HepG2 (cell line): ENCODE data around the gene UBA6. TPM values are rescaled to one million over a fixed set of nuclear protein-coding genes. Genes with fewer than 3 reads are reported as not detected.

Source experiments
- ATAC-seq: fragments of 200-7000 bp; cut with Tn5 transposase; 3 replicates; pipeline ENCODE4 v1.9.1; 2020; ENCODE audit warnings: mild to moderate bottlenecking, moderate library complexity
- BruUV-seq: library from RNA; stranded (reverse); fragments of 400-500 nt; replicated peaks from 2 replicates; lab custom pipeline; 2021; lab: Mats Ljungman, UMichigan
- CTCF ChIA-PET: fragments of 300-600 bp; formaldehyde crosslinking; extraction: SDS; loops from one replicate; lab custom pipeline; 2021; ENCODE audit warnings: low total read pairs, inconsistent platforms, low intra/inter-chr PET ratio; lab: Yijun Ruan, JAX
- POLR2A ChIA-PET: fragments of 350-600 bp; sonication (Branson Sonifier 250); formaldehyde crosslinking; loops from one replicate; lab custom pipeline; 2020; ENCODE audit warnings: antibody characterized with exemption, inconsistent platforms; lab: Yijun Ruan, JAX
- DNase-seq: peaks from one replicate; pipeline ENCODE4 v3.0.0-alpha.2; 2015; ENCODE audit warnings: low spot score
- FAIRE-seq: peaks from 3 replicates; lab custom pipeline; 2011; peaks lifted over from hg19 to GRCh38; lab: Jason Lieb, UNC
- H2AFZ ChIP-seq: one replicate; pipeline ENCODE4 v1.6.1; 2011; ENCODE audit warnings: low read length, inconsistent platforms
- H3K27ac ChIP-seq: fragments of 300-600 bp; 3 replicates; pipeline ENCODE4 v1.8.0; 2011; ENCODE audit warnings: mixed run types, mild to moderate bottlenecking, mixed read lengths, low read length, inconsistent platforms; ENCODE audit not compliant: insufficient read depth; ENCODE audit errors: extremely low read length
- H3K27me3 ChIP-seq, 2 experiments: fragments of 200-600 bp in 1 of 2; 2 replicates in 1 of 2; 3 replicates in 1 of 2; pipeline versions ENCODE4 v1.6.0 to v1.8.0; 2011; ENCODE audit warnings: low read length in 2 of 2, mild to moderate bottlenecking in 2 of 2, moderate library complexity in 2 of 2, inconsistent platforms in 1 of 2; ENCODE audit not compliant: insufficient read depth in 2 of 2, control insufficient read depth in 1 of 2
- H3K36me3 ChIP-seq, 2 experiments: fragments of 200-600 bp in 1 of 2; replicated peaks in 1 of 2; 2 replicates in 1 of 2; 3 replicates in 1 of 2; pipeline versions ENCODE4 v1.5.1 to v1.8.0; 2011; ENCODE audit warnings: low read length in 2 of 2, inconsistent platforms in 1 of 2; ENCODE audit not compliant: insufficient read depth in 2 of 2, control insufficient read depth in 1 of 2
- H3K4me1 ChIP-seq: 2 replicates; pipeline ENCODE4 v1.5.1; 2012; ENCODE audit warnings: low read length, inconsistent platforms; ENCODE audit not compliant: insufficient read depth
- H3K4me2 ChIP-seq: 2 replicates; pipeline ENCODE4 v1.6.0; 2011; ENCODE audit warnings: low read depth, low read length, inconsistent platforms
- H3K4me3 ChIP-seq, 3 experiments: fragments of 200-600 bp in 1 of 3; sonication (generic), shearing (Covaris generic) in 1 of 3; replicated peaks in 1 of 3; 2 replicates each; pipeline ENCODE4 v1.5.1; 2011 to 2016; ENCODE audit warnings: low read length in 3 of 3, inconsistent platforms in 2 of 3, low read depth in 2 of 3, mild to moderate bottlenecking in 2 of 3, control low read depth in 1 of 3, mixed read lengths in 1 of 3; ENCODE audit not compliant: insufficient read depth in 1 of 3
- H3K79me2 ChIP-seq: one replicate; pipeline ENCODE4 v1.6.1; 2011; ENCODE audit warnings: low read length, inconsistent platforms; ENCODE audit not compliant: insufficient read depth
- H3K9ac ChIP-seq: 2 replicates; pipeline ENCODE4 v1.6.0; 2011; ENCODE audit warnings: mild to moderate bottlenecking, low read depth, low read length, inconsistent platforms; ENCODE audit not compliant: insufficient read depth
- H3K9me3 ChIP-seq: 2 replicates; pipeline ENCODE4 v1.5.1; 2012; ENCODE audit warnings: mild to moderate bottlenecking, low read length
- H4K20me1 ChIP-seq: 2 replicates; pipeline ENCODE4 v1.6.0; 2011; ENCODE audit warnings: inconsistent platforms, mild to moderate bottlenecking, low read length, moderate library complexity; ENCODE audit not compliant: insufficient read depth
- CBFB ChIP-seq: sonication (generic); formaldehyde crosslinking; IDR thresholded peaks from 2 replicates; pipeline ENCODE4 v1.4.0; 2020; ENCODE audit warnings: missing genetic modification reagents
- CEBPB ChIP-seq: IDR thresholded peaks from 2 replicates; pipeline ENCODE4 v1.6.1; 2011; ENCODE audit warnings: low read depth, low read length, improper control_type of control experiment, borderline replicate concordance
- GABPB1 ChIP-seq: IDR thresholded peaks from 2 replicates; pipeline ENCODE4 v1.6.1; 2016; ENCODE audit warnings: mild to moderate bottlenecking, missing genetic modification reagents, moderate library complexity, missing compliant biosample characterization
- NR2F6 ChIP-seq, 2 experiments: IDR thresholded peaks; 2 replicates each; pipeline ENCODE4 v1.6.1; 2016; ENCODE audit warnings: antibody characterized with exemption in 1 of 2, mild to moderate bottlenecking in 1 of 2
- RXRA ChIP-seq: sonication (generic); formaldehyde crosslinking; IDR thresholded peaks from 2 replicates; pipeline ENCODE4 v1.5.1; 2020; ENCODE audit warnings: missing genetic modification reagents
- ZNF101 ChIP-seq: sonication (generic); formaldehyde crosslinking; IDR thresholded peaks from 2 replicates; pipeline ENCODE4 v1.4.0; 2020; ENCODE audit warnings: mild to moderate bottlenecking, low read depth, missing genetic modification reagents, borderline replicate concordance
- WGBS: methylation state at CpG from one replicate; pipeline ENCODE4 v1.1.6; 2017; ENCODE audit warnings: low lambda C conversion rate; 5-methylcytosine and 5-hydroxymethylcytosine counted together
- in situ Hi-C: cut with HindIII; loops from 2 replicates; pipeline ENCODE4 v1.10.0; 2017; ENCODE audit warnings: low pct_unique_long_range_greater_than_20kb; ENCODE audit not compliant: extremely low pct_ligation_motif_present
- intact Hi-C: fragments of 100-400 bp; cut with micrococcal nuclease; formaldehyde crosslinking; loops from one replicate; pipeline ENCODE4 v1.10.0; 2022; ENCODE audit not compliant: unreplicated experiment
- polyA plus RNA-seq, 8 experiments: library from polyadenylated mRNA; depleted of rRNA in 3 of 8; stranded (reverse) in 7 of 8; unstranded in 1 of 8; fragments of >200 nt; fragmentation: Illumina TruSeq in 4 of 8; extraction: Trizol in 4 of 8; gene quantifications; 2 replicates each; pipeline versions ENCODE4 v1.2.1 to v1.2.3, GENCODE V29; 2011 to 2016; ENCODE audit warnings: low read depth in 4 of 8, missing spikeins in 1 of 8, mixed read lengths in 1 of 8; ENCODE audit not compliant: insufficient read depth in 1 of 8
- total RNA-seq, 5 experiments: library from RNA; depleted of rRNA; stranded (reverse); fragments of >200 nt; fragmentation: Illumina TruSeq; extraction: Trizol; gene quantifications; 2 replicates each; pipeline ENCODE4 v1.2.3, GENCODE V29; 2016; ENCODE audit warnings: low read depth in 1 of 5
- TF ChIP-seq, protein P1 (sequence below): IDR thresholded peaks from 2 replicates; pipeline ENCODE4 v1.6.1; 2016; ENCODE audit warnings: mild to moderate bottlenecking, missing biosample characterization, missing genetic modification reagents
- TF ChIP-seq, protein P2 (sequence below): sonication (generic); formaldehyde crosslinking; IDR thresholded peaks from 2 replicates; pipeline ENCODE4 v1.8.1; 2023; ENCODE audit warnings: mild to moderate bottlenecking, missing genetic modification reagents

Gene UBA6
- total and polyA plus RNA-seq, 2 of the 13 experiments (the other 11 are each of a cell fraction or from before 2014, with no cell fraction given) = 33.3 to 75.4 TPM

- in situ Hi-C loops = no loop called here
- intact Hi-C loops = no loop called here
Observed at GRCh38 chr4:67743194-67743593, 42.2 kb upstream of the UBA6 start.

GRCh38 chr4:67736262-67736661, 35.3 kb upstream of the UBA6 start:
- in situ Hi-C loops (no loop called here), intact Hi-C loops (no loop called here)
- Histone ChIP-seq H3K4me3 (no peak overlapping the region), H2AFZ (no peak overlapping the region), H3K4me2 (no peak overlapping the region), H3K27me3 (no peaks in the 10 kb centered on the region), H3K27ac (no peak overlapping the region), H3K9ac (no peak overlapping the region), H3K9me3 (no peaks in the 10 kb centered on the region), H3K4me1 (no peaks in the 10 kb centered on the region), H3K79me2 (no peaks in the 10 kb centered on the region), H3K36me3 (no peaks in the 10 kb centered on the region), H4K20me1 (no peaks in the 10 kb centered on the region)
- ChIA-PET CTCF (no interaction called here), POLR2A (no interaction called here)
- FAIRE-seq (no peak), DNase-seq (no peak), ATAC-seq (no peak)
- TF ChIP-seq CEBPB (peak; percentile 35; the same call in 1 of the 2 replicates), ZNF101 (CRISPR knock-in tag) (no peak)
- no TSS peak for BruUV-seq
- 95% methylated on average over 1 of the region's 1 CpG for WGBS

More at GRCh38 chr4:67743194-67743593, 42.2 kb upstream of the UBA6 start:
- H2AFZ ChIP-seq = no peak overlapping the region
- BruUV-seq = no TSS peak
- WGBS = 94% methylated on average over 3 of the region's 3 CpGs
- DNase-seq (no peak), FAIRE-seq (no peak), ATAC-seq (no peak)
- no peaks in the 10 kb centered on the region for H3K27me3 ChIP-seq
- no peak overlapping the region for H3K4me3 ChIP-seq
- no peaks in the 10 kb centered on the region for H4K20me1 ChIP-seq
- no peaks in the 10 kb centered on the region for H3K79me2 ChIP-seq
- H3K27ac ChIP-seq = no peak overlapping the region
- H3K4me1 ChIP-seq = no peaks in the 10 kb centered on the region
- ChIA-PET CTCF (no interaction called here), POLR2A (no interaction called here)
- H3K36me3 ChIP-seq = no peaks in the 10 kb centered on the region
- H3K9me3 ChIP-seq = no peaks in the 10 kb centered on the region
- no peak overlapping the region for H3K4me2 ChIP-seq
- no peak overlapping the region for H3K9ac ChIP-seq
- TF ChIP-seq NR2F6 (IDR thresholded peaks at IDR 0.05) (no peak), NR2F6 (CRISPR knock-in tag; IDR thresholded peaks at IDR 0.05) (no peak), CBFB (CRISPR knock-in tag) (no peak), GABPB1 (CRISPR knock-in tag) (no peak), RXRA (no peak)
- TF ChIP-seq, protein P1, sequence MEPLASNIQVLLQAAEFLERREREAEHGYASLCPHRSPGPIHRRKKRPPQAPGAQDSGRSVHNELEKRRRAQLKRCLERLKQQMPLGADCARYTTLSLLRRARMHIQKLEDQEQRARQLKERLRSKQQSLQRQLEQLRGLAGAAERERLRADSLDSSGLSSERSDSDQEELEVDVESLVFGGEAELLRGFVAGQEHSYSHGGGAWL (CRISPR knock-in tag) = no peak
- TF ChIP-seq, protein P2, sequence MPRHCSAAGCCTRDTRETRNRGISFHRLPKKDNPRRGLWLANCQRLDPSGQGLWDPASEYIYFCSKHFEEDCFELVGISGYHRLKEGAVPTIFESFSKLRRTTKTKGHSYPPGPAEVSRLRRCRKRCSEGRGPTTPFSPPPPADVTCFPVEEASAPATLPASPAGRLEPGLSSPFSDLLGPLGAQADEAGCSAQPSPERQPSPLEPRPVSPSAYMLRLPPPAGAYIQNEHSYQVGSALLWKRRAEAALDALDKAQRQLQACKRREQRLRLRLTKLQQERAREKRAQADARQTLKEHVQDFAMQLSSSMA (CRISPR knock-in tag) = no peak
